Muscle of leg (tissue), 11 donors: ENCODE results near the gene PHF21A. TPM values are rescaled to one million over a fixed set of nuclear protein-coding genes. Genes with fewer than 3 reads are reported as not detected.

Source experiments
- DNase-seq: peaks from one replicate; pipeline ENCODE4 v3.0.0; 2013
- H3K27ac ChIP-seq: one replicate; pipeline ENCODE4 v1.5.1; 2013; ENCODE audit warnings: mild to moderate bottlenecking, low read length, control low read depth
- H3K27me3 ChIP-seq: one replicate; pipeline ENCODE4 v1.6.1; 2013; ENCODE audit warnings: low read length; ENCODE audit not compliant: control insufficient read depth, insufficient read depth
- H3K36me3 ChIP-seq: one replicate; pipeline ENCODE4 v1.6.1; 2013; ENCODE audit warnings: low read length; ENCODE audit not compliant: control insufficient read depth, insufficient read depth
- H3K4me1 ChIP-seq: one replicate; pipeline ENCODE4 v1.6.1; 2013; ENCODE audit warnings: low read length; ENCODE audit not compliant: control insufficient read depth, insufficient read depth
- H3K4me3 ChIP-seq: one replicate; pipeline ENCODE4 v1.5.1; 2013; ENCODE audit warnings: low read length, control low read depth
- H3K9me3 ChIP-seq: replicated peaks from 2 replicates; pipeline ENCODE4 v1.6.1; 2013; ENCODE audit warnings: low read depth, low read length; ENCODE audit not compliant: control insufficient read depth
- WGBS: methylation state at CpG from one replicate; pipeline ENCODE4 v1.1.5; 2013; ENCODE audit warnings: missing lambda C conversion rate; ENCODE audit not compliant: insufficient coverage; 5-methylcytosine and 5-hydroxymethylcytosine counted together
- polyA plus RNA-seq, 8 donors: library from polyadenylated mRNA; unstranded; fragments of 120-200 nt; gene quantifications; one replicate each; pipeline versions ENCODE4 v1.2.1 to v1.2.3, GENCODE V29; 2013; ENCODE audit warnings: inconsistent platforms in 1 of 8, low replicate concordance in 1 of 8; ENCODE audit not compliant: insufficient read length in 8 of 8, insufficient read depth in 1 of 8
- total RNA-seq: library from RNA; stranded (reverse); fragments of 120-200 nt; gene quantifications from one replicate; pipeline ENCODE4 v1.2.4, GENCODE V29; 2013

The PHF21A gene
- total and polyA plus RNA-seq, 9 donors, result 21.4 to 44.4 (median 32.0) TPM

DNA sequence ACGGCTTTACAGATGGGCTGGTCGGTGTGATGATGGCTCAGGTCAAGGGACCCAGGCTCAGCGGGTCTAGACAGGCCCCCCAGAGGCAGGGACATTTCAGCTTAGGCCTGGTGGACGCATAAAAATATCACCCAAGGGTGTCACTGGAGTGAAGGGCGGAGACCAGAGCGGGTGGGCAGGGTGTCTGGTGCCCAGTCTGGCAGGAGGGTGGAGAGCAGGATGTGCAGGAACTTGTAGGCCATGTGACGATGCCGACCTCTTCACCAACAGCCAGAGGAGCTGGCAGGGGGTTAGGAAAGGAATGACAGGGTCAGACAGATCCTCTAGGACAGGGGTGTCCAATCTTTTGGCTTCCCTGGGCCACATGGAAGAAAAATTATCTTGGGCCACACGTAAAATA, 231.3 kb downstream of the PHF21A start:
- no peak for DNase-seq

DNA sequence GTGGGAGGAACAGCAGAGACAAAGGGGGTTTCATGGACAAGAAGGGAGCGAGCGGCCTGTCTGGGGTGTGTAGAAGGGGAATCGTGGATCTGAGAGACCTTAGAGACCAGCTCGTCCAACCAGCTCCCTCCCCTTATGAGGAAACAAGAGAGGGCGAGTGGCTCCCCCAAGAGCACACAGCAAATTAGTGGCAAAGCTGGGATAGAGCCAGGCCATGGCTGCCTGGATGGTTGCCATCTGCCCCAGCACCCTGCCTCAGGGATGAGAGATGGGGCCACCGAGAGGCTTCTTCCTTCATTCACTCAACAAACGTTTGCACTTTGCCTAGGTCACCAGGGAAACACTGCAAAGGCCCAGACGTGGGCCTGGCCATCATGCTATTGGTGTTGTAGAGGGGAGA, 231.7 kb downstream of the PHF21A start:
- DNase-seq, result no peak
- 69% methylated on average over 2 of the region's 8 CpGs for WGBS
- no peaks in the 10 kb centered on the region for H3K36me3 ChIP-seq

More for the DNA sequence above, 231.3 kb downstream of the PHF21A start:
- Histone ChIP-seq H3K4me1 (peaks cover 19% of the 10 kb centered on the region), H3K27ac (no peak overlapping the region), H3K36me3 (no peaks in the 10 kb centered on the region), H3K4me3 (no peak overlapping the region), H3K27me3 (peaks cover 21% of the 10 kb centered on the region), H3K9me3 (no peaks in the 10 kb centered on the region)
- WGBS, result 88% methylated on average over 7 of the region's 9 CpGs

DNA sequence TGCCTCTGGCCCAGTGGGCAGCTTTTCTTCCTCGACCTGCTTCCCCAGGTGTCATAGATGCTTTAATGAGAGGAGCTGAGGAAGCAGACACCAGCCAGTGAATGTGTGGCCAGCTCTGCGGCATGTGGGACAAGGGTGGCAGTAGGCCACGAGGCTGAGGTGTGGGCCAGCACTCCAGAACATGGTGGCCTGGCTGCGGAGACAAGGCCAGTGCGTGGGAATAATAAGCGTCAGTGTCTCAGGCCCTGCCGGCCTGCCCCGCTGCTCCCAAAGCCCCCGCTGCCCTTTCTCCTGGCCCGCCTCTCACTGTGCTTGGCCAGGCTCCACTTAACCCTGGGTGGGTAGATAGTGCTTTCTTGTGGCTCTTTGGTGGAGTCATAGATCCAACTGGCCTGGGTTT, 233.7 kb downstream of the PHF21A start:
- peaks cover 6% of the 10 kb centered on the region for H3K36me3 ChIP-seq
- H3K27ac ChIP-seq, result no peak overlapping the region
- 89% methylated on average over 5 of the region's 10 CpGs for WGBS
- DNase-seq, result no peak
- peaks cover 12% of the 10 kb centered on the region for H3K4me1 ChIP-seq
- H3K4me3 ChIP-seq, result no peak overlapping the region
- peaks cover 23% of the 10 kb centered on the region for H3K27me3 ChIP-seq
- H3K9me3 ChIP-seq, result no peaks in the 10 kb centered on the region

More for the DNA sequence above, 231.7 kb downstream of the PHF21A start:
- Histone ChIP-seq H3K27me3 (peaks cover 23% of the 10 kb centered on the region), H3K9me3 (no peaks in the 10 kb centered on the region), H3K4me3 (no peak overlapping the region), H3K27ac (no peak overlapping the region), H3K4me1 (peaks cover 17% of the 10 kb centered on the region)

DNA sequence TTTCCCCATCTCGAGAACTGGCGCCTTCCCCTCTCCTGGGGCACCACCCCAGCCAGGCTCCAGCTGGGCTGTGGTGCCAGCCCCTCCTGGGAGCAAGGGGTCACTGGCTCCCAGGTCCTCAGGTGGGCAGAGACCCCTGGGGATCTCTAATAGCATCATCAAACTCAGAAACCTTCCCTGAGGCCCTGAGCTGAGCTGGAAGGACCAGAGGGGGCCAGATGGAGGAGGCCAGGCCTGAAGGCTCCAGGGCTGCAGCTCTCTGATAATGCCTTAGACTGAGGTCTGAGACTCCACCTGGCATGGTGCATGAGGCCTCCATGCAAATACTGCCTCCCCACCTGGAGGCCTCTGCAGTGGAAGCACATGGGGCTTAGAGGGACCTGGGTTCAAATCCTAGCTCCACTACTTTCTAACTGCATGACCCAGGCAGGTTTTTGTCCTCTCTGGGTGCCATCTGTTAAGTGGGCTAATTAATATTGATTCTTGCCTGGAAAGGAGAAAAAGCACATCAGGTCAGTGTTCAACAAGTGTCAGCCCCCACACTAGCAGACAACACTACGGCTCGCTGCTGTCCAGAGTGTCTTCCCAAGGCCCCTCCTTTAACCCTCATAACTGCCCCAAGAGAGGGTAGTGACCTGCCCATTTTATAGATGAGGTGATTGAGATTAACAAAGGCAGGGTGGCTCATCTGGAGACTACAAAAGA, 234.3 kb downstream of the PHF21A start:
- H3K27me3 ChIP-seq, result peaks cover 23% of the 10 kb centered on the region
- H3K4me3 ChIP-seq, result no peak overlapping the region
- H3K9me3 ChIP-seq, result no peaks in the 10 kb centered on the region
- 69% methylated on average over 2 of the region's 4 CpGs for WGBS
- peaks cover 13% of the 10 kb centered on the region for H3K36me3 ChIP-seq
- no peak for DNase-seq
- H3K4me1 ChIP-seq, result peaks cover 12% of the 10 kb centered on the region
- no peak overlapping the region for H3K27ac ChIP-seq

DNA sequence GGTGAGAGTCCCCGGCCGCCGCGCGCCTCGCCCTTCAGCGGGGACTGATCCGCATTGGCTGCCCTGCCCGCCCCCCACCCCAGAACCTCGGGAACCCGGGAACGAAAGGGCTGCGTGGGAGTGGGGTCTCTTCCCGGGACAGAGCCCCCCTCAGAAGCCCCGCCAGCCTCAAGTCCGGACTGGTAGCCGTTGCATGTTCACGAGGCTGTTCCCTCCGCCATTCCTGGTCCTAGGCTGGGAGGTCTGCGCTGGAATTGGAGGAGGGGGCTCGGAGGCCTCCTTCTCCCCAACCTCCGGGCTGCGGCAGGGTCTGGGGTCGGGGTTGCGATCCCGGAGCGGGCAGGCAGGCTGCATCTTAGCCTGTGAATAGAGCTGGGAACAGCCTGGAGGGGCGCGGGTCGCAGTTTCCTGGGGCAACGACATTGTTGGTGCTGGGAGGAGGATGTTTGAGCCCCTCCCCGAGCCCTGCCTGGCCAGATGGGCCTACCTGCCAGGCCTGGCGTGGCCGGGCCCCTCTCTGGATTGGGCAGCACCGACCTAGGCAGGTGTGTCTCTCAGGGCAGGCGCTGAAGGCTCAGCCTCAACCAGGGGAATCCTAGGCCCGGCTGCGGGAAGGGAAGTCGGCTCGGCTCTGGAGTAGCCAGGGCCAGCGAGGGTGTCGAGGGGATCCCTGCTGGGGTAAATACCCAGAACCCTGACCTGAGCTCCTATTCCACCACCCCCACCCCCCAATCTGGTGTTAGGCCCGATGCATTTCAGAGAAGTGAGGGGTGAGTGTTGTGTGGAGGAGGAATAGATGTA, 235.1 kb downstream of the PHF21A start:
- Histone ChIP-seq H3K4me1 (peaks cover 15% of the 10 kb centered on the region), H3K4me3 (peak overlapping the region; percentile 37), H3K27ac (no peak overlapping the region), H3K9me3 (no peaks in the 10 kb centered on the region), H3K27me3 (peaks cover 23% of the 10 kb centered on the region), H3K36me3 (peaks cover 21% of the 10 kb centered on the region)
- DNase-seq, result no peak
- WGBS, result 3% methylated on average over 21 of the region's 43 CpGs

DNA sequence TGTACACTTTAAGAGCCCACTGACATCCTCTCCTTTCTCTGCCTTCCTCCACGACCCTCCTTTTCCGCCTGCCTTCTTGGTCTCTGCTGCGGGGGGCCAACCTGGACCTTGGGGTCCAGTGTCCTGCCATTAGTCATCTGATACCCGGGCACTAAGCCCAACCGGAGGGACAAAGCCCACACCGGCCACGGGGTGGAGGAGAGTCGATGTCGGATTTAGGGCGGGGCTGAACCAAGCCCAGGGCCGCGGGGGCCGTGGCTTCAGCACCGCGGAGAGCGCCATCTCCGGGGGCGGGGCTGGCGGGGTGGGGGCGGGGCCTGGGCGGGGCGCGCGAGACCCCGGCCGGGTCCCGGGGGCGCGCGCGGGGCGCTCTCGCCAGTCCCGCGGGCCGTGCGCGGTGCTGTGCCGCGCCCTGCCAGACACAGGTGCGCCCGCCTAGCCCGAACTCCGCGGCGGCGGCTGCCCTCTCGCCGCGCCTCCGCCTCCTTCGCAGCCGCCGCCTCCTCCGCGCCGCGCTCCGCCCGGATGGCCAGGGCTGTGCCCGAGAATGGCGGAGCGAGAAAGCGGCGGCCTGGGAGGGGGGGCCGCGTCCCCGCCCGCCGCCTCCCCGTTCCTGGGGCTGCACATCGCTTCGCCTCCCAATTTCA, 235.9 kb downstream of the PHF21A start, which contains the start of gene MAPK8IP1:
MAPK8IP1 (plus strand) TSS at position 378 of the 647 bp plus-strand sequence; CDS start at position 548, 170 bp downstream.
- H3K4me3 ChIP-seq, result peak within 1 kb of the TSS; percentile 37
- peak; percentile 65 for DNase-seq
- H3K27me3 ChIP-seq, result peaks cover 23% of the 10 kb centered on the region
- H3K36me3 ChIP-seq, result peaks cover 28% of the 10 kb centered on the region
- no peaks in the 10 kb centered on the region for H3K9me3 ChIP-seq
- no peak within 1 kb of the TSS for H3K27ac ChIP-seq
- H3K4me1 ChIP-seq, result peaks cover 18% of the 10 kb centered on the region
- 1% methylated on average over 68 of the region's 73 CpGs for WGBS

DNA sequence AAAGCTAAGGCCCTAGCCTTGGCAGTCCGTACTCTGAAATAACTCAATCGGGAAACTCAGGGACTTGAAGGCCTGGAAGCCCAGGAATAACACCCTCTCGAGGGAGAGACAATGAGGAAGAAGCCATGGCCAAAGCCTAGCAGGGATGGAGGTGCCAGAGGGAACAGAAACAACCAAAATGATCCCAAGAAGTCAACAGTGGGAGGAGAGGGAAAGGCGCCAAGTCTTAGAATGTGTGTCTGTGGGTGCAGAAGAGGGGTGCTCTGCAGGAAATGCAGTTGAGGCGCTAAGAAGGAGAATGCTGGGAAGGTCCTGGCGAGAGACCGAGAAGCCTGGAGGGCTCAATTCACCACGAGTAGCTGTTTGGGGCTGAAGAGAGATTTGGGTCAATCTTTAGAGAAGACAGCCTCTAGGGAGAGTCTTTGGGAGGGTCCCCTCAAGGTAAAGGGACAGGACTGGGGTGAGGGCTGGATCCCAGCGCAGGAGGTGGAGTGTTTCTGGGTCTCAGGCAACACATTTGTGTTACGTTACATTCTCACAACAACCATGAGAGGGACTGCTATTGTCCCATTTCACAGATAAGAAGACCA, 236.6 kb downstream of the PHF21A start:
- no peak for DNase-seq
- Histone ChIP-seq H3K4me3 (no peak overlapping the region), H3K27ac (no peak overlapping the region), H3K27me3 (peaks cover 23% of the 10 kb centered on the region), H3K36me3 (peaks cover 35% of the 10 kb centered on the region), H3K4me1 (peaks cover 18% of the 10 kb centered on the region), H3K9me3 (no peaks in the 10 kb centered on the region)
- WGBS, result 94% methylated on average over 9 of the region's 10 CpGs

Other genes with a start within 250 kb of the PHF21A start
- gene MAPK8IP1, start 235.8 kb downstream of the PHF21A start, total RNA-seq, result 29.3 TPM
- gene MAPK8IP1, start 235.8 kb downstream of the PHF21A start, polyA plus RNA-seq, result 10 to 100 TPM; 26.5 to 54.3 (median 39.9) TPM
- 0.35 TPM for gene FREY1, start 214.2 kb downstream of the PHF21A start, total RNA-seq
- under 1 TPM in 4 of 8 donors, not detected in 4; 0.21 to 0.46 (median 0.26) TPM for gene FREY1, start 214.2 kb downstream of the PHF21A start, polyA plus RNA-seq
- gene PEX16, start 203.6 kb downstream of the PHF21A start, total RNA-seq, result 13.8 TPM
- gene PEX16, start 203.6 kb downstream of the PHF21A start, polyA plus RNA-seq, result 10 to 100 TPM; 11.1 to 16.3 (median 14.2) TPM
- gene LARGE2, start 198.8 kb downstream of the PHF21A start, total RNA-seq, result 0.75 TPM
- 1 to 10 TPM in 1 of 8 donors, under 1 TPM in 7; 0.24 to 4.4 (median 0.58) TPM for gene LARGE2, start 198.8 kb downstream of the PHF21A start, polyA plus RNA-seq
- gene CREB3L1, start 156.2 kb upstream of the PHF21A start, total RNA-seq, result 14.2 TPM
- gene CREB3L1, start 156.2 kb upstream of the PHF21A start, polyA plus RNA-seq, result 10 to 100 TPM; 33.1 to 70.7 (median 47.2) TPM
- 42.5 TPM for gene DGKZ, start 226.0 kb upstream of the PHF21A start, total RNA-seq
- 10 to 100 TPM; 53.9 to 86.8 (median 73.2) TPM for gene DGKZ, start 226.0 kb upstream of the PHF21A start, polyA plus RNA-seq